Activated naive CD8-positive, alpha-beta T cell treated with anti-CD3 and anti-CD28 coated beads for 36 hours (primary cell): Measurements from ENCODE around the gene NUDT3. TPM values are rescaled to one million over a fixed set of nuclear protein-coding genes. Genes with fewer than 3 reads are reported as not detected.
"Not testable (repeated sequence)": the region's sequence is repeated elsewhere in the genome, so short reads cannot be mapped to it uniquely, and the experiment has no call there.

ENCODE experiments used
- DNase-seq: peaks from one replicate; pipeline ENCODE4 v3.0.0; 2021
- H3K27ac Mint-ChIP-seq: one replicate; pipeline ENCODE4 v1.8.0; 2022; ENCODE audit warnings: mild to moderate bottlenecking, moderate library complexity, mixed read lengths
- H3K27me3 Mint-ChIP-seq: one replicate; pipeline ENCODE4 v1.8.0; 2022; ENCODE audit warnings: mild to moderate bottlenecking, mixed read lengths
- H3K36me3 Mint-ChIP-seq: one replicate; pipeline ENCODE4 v1.8.0; 2021; ENCODE audit warnings: mild to moderate bottlenecking, mixed read lengths
- H3K4me1 Mint-ChIP-seq: one replicate; pipeline ENCODE4 v1.8.0; 2021; ENCODE audit warnings: mixed read lengths
- H3K4me3 Mint-ChIP-seq: one replicate; pipeline ENCODE4 v1.8.0; 2022; ENCODE audit warnings: mild to moderate bottlenecking, moderate library complexity, mixed read lengths
- H3K9me3 Mint-ChIP-seq: one replicate; pipeline ENCODE4 v1.8.0; 2022; ENCODE audit warnings: mixed read lengths
- total RNA-seq, 2 experiments: library from RNA; stranded (reverse); gene quantifications; one replicate each; pipeline ENCODE4 v1.2.3, GENCODE V29; 2021

The NUDT3 gene
- total RNA-seq, 2 experiments from 2014 or later, result 18.1 to 18.3 TPM

- H3K27ac Mint-ChIP-seq, result no peak overlapping the region
- no peak for DNase-seq
- peaks cover 10% of the 10 kb centered on the region for H3K4me1 Mint-ChIP-seq
- H3K27me3 Mint-ChIP-seq, result no peaks in the 10 kb centered on the region
- no peaks in the 10 kb centered on the region for H3K36me3 Mint-ChIP-seq
- H3K4me3 Mint-ChIP-seq, result no peak overlapping the region
- H3K9me3 Mint-ChIP-seq, result no peaks in the 10 kb centered on the region
Measured at GRCh38 chr6:34273242-34273805, 119.1 kb downstream of the NUDT3 start.

- Mint-ChIP-seq H3K4me3 (no peak overlapping the region), H3K27me3 (no peaks in the 10 kb centered on the region), H3K27ac (no peak overlapping the region), H3K36me3 (no peaks in the 10 kb centered on the region), H3K4me1 (peaks cover 10% of the 10 kb centered on the region), H3K9me3 (no peaks in the 10 kb centered on the region)
- no peak for DNase-seq
Measured at GRCh38 chr6:34272013-34272926, 120.2 kb downstream of the NUDT3 start.

- peak; percentile 18 for DNase-seq
- Mint-ChIP-seq H3K27ac (peak overlapping the region; percentile 73), H3K4me3 (peak overlapping the region; percentile 38)
- not testable (repeated sequence) for H3K9me3 Mint-ChIP-seq, H3K36me3 Mint-ChIP-seq, H3K4me1 Mint-ChIP-seq, H3K27me3 Mint-ChIP-seq
Measured at GRCh38 chr6:34269658-34270341, 122.7 kb downstream of the NUDT3 start.

- not testable (repeated sequence) for H3K4me1 Mint-ChIP-seq, H3K36me3 Mint-ChIP-seq, H3K4me3 Mint-ChIP-seq, H3K27ac Mint-ChIP-seq, H3K27me3 Mint-ChIP-seq, DNase-seq, H3K9me3 Mint-ChIP-seq
Measured at GRCh38 chr6:34269132-34269531, 123.3 kb downstream of the NUDT3 start.

- Mint-ChIP-seq H3K36me3 (peaks cover 2% of the 10 kb centered on the region), H3K4me1 (peaks cover 9% of the 10 kb centered on the region), H3K4me3 (no peak overlapping the region), H3K9me3 (peaks cover 6% of the 10 kb centered on the region), H3K27ac (no peak overlapping the region), H3K27me3 (no peaks in the 10 kb centered on the region)
- no peak for DNase-seq
Measured at GRCh38 chr6:34267746-34268145, 124.7 kb downstream of the NUDT3 start.

- not testable (repeated sequence) for H3K4me3 Mint-ChIP-seq, H3K27me3 Mint-ChIP-seq, H3K4me1 Mint-ChIP-seq, DNase-seq, H3K9me3 Mint-ChIP-seq, H3K27ac Mint-ChIP-seq, H3K36me3 Mint-ChIP-seq
Measured at GRCh38 chr6:34263484-34263883, 129.0 kb downstream of the NUDT3 start.

GRCh38 chr6:34260576-34261267 is 131.7 kb downstream of the NUDT3 start:
- peaks cover 3% of the 10 kb centered on the region for H3K36me3 Mint-ChIP-seq
- H3K27me3 Mint-ChIP-seq, result no peaks in the 10 kb centered on the region
- no peak overlapping the region for H3K27ac Mint-ChIP-seq
- peaks cover 7% of the 10 kb centered on the region for H3K9me3 Mint-ChIP-seq
- no peak overlapping the region for H3K4me3 Mint-ChIP-seq
- H3K4me1 Mint-ChIP-seq, result peaks cover 3% of the 10 kb centered on the region
- no peak for DNase-seq

GRCh38 chr6:34259529-34260069 is 132.9 kb downstream of the NUDT3 start:
- Mint-ChIP-seq H3K9me3 (peaks cover 7% of the 10 kb centered on the region), H3K27ac (no peak overlapping the region), H3K27me3 (no peaks in the 10 kb centered on the region), H3K4me1 (no peaks in the 10 kb centered on the region), H3K4me3 (no peak overlapping the region), H3K36me3 (peaks cover 3% of the 10 kb centered on the region)
- no peak for DNase-seq

GRCh38 chr6:34252395-34252794 is 140.1 kb downstream of the NUDT3 start:
- H3K9me3 Mint-ChIP-seq, DNase-seq, H3K36me3 Mint-ChIP-seq, H3K27me3 Mint-ChIP-seq, H3K27ac Mint-ChIP-seq, H3K4me3 Mint-ChIP-seq: not testable (repeated sequence)
- peaks cover 15% of the 10 kb centered on the region for H3K4me1 Mint-ChIP-seq

- Mint-ChIP-seq H3K4me1 (peaks cover 34% of the 10 kb centered on the region), H3K27me3 (no peaks in the 10 kb centered on the region), H3K27ac (peak overlapping the region; percentile 85), H3K36me3 (peaks cover 7% of the 10 kb centered on the region), H3K4me3 (peak overlapping the region; percentile 95), H3K9me3 (no peaks in the 10 kb centered on the region)
- no peak for DNase-seq
Measured at GRCh38 chr6:34249469-34250261, 142.8 kb downstream of the NUDT3 start.

GRCh38 chr6:34248727-34249468 is 143.6 kb downstream of the NUDT3 start, which contains the start of gene SMIM29:
Gene SMIM29 (minus strand): TSS chr6:34249006. CDS start chr6:34247791, 1,215 bp downstream.
- Mint-ChIP-seq H3K36me3 (peaks cover 8% of the 10 kb centered on the region), H3K4me1 (peaks cover 40% of the 10 kb centered on the region), H3K4me3 (peak within 1 kb of the TSS; percentile 95), H3K27ac (peak within 1 kb of the TSS; percentile 89), H3K27me3 (no peaks in the 10 kb centered on the region), H3K9me3 (no peaks in the 10 kb centered on the region)
- DNase-seq, result peak; percentile 97

GRCh38 chr6:34248198-34248726 is 144.2 kb downstream of the NUDT3 start:
- Mint-ChIP-seq H3K27me3 (no peaks in the 10 kb centered on the region), H3K27ac (peak overlapping the region; percentile 89), H3K9me3 (no peaks in the 10 kb centered on the region), H3K36me3 (peaks cover 12% of the 10 kb centered on the region), H3K4me3 (peak overlapping the region; percentile 95), H3K4me1 (peaks cover 46% of the 10 kb centered on the region)
- peak; percentile 49 for DNase-seq

GRCh38 chr6:34247481-34248197 is 144.8 kb downstream of the NUDT3 start:
- Mint-ChIP-seq H3K4me3 (peak overlapping the region; percentile 95), H3K9me3 (no peaks in the 10 kb centered on the region), H3K4me1 (peaks cover 53% of the 10 kb centered on the region), H3K27me3 (no peaks in the 10 kb centered on the region), H3K36me3 (peaks cover 18% of the 10 kb centered on the region), H3K27ac (peak overlapping the region; percentile 89)
- DNase-seq, result no peak
